ENCODE data around the gene PARD3B. TPM values are rescaled to one million over a fixed set of nuclear protein-coding genes. Genes with fewer than 3 reads are reported as not detected.

PARD3B gene
- total RNA-seq, 2 donors from 2014 or later: 14.7 to 25.0 TPM

- TF ChIP-seq POLR2AphosphoS5 (IDR thresholded peaks at IDR 0.05): no peak
- no peak for TF ChIP-seq POLR2A (IDR thresholded peaks at IDR 0.05)
- no peak for TF ChIP-seq CTCF (IDR thresholded peaks at IDR 0.05)
- H3K4me1 ChIP-seq (replicated peaks): no peaks in the 10 kb centered on the region
- no peak overlapping the region for H3K4me3 ChIP-seq
- DNase-seq (ENCODE audit: low spot score): no peak
- no peaks in the 10 kb centered on the region for H3K27me3 ChIP-seq (replicated peaks; ENCODE audit: insufficient read depth)
- no peaks in the 10 kb centered on the region for H3K9me3 ChIP-seq
- intact Hi-C loops (cut with DNase I): no loop called here
- no peaks in the 10 kb centered on the region for H3K36me3 ChIP-seq
- WGBS: 75% methylated on average over 6 of the region's 6 CpGs
- H3K27ac ChIP-seq: no peak overlapping the region
Measured at GRCh38 chr2:205496772-205497171, 951.5 kb downstream of the PARD3B start.

GRCh38 chr2:205499006-205499405 lies 953.7 kb downstream of the PARD3B start:
- no peaks in the 10 kb centered on the region for H3K9me3 ChIP-seq
- H3K27ac ChIP-seq: no peak overlapping the region
- no peaks in the 10 kb centered on the region for H3K36me3 ChIP-seq
- intact Hi-C loops (cut with DNase I): no loop called here
- no peak overlapping the region for H3K4me3 ChIP-seq
- WGBS: 67% methylated on average over 3 of the region's 3 CpGs
- no peak for TF ChIP-seq CTCF (IDR thresholded peaks at IDR 0.05)
- no peak for TF ChIP-seq POLR2A (IDR thresholded peaks at IDR 0.05)
- TF ChIP-seq POLR2AphosphoS5 (IDR thresholded peaks at IDR 0.05): no peak
- no peak for DNase-seq (ENCODE audit: low spot score)
- no peaks in the 10 kb centered on the region for H3K4me1 ChIP-seq (replicated peaks)
- H3K27me3 ChIP-seq (replicated peaks; ENCODE audit: insufficient read depth): no peaks in the 10 kb centered on the region

- TF ChIP-seq POLR2AphosphoS5 (IDR thresholded peaks at IDR 0.05) (no peak), POLR2A (IDR thresholded peaks at IDR 0.05) (no peak), CTCF (IDR thresholded peaks at IDR 0.05) (no peak)
- 81% methylated on average over 4 of the region's 4 CpGs for WGBS
- no peak for DNase-seq (ENCODE audit: low spot score)
- Histone ChIP-seq H3K9me3 (no peaks in the 10 kb centered on the region), H3K36me3 (no peaks in the 10 kb centered on the region), H3K4me1 (replicated peaks) (no peaks in the 10 kb centered on the region), H3K4me3 (no peak overlapping the region), H3K27me3 (replicated peaks; ENCODE audit: insufficient read depth) (no peaks in the 10 kb centered on the region), H3K27ac (no peak overlapping the region)
- intact Hi-C loops (cut with DNase I): no loop called here
Measured at GRCh38 chr2:205500065-205500464, 954.8 kb downstream of the PARD3B start.

- intact Hi-C loops (cut with DNase I): no loop called here
- no peak for DNase-seq (ENCODE audit: low spot score)
- Histone ChIP-seq H3K4me1 (replicated peaks) (no peaks in the 10 kb centered on the region), H3K4me3 (no peak overlapping the region), H3K36me3 (no peaks in the 10 kb centered on the region), H3K27ac (no peak overlapping the region), H3K27me3 (replicated peaks; ENCODE audit: insufficient read depth) (no peaks in the 10 kb centered on the region), H3K9me3 (no peaks in the 10 kb centered on the region)
- 93% methylated on average over 6 of the region's 6 CpGs for WGBS
- no peak for TF ChIP-seq POLR2A (IDR thresholded peaks at IDR 0.05)
- TF ChIP-seq POLR2AphosphoS5 (IDR thresholded peaks at IDR 0.05): no peak
- no peak for TF ChIP-seq CTCF (IDR thresholded peaks at IDR 0.05)
Measured at GRCh38 chr2:205500951-205501350, 955.7 kb downstream of the PARD3B start.

- 60% methylated on average over 7 of the region's 7 CpGs for WGBS
- no peak overlapping the region for H3K4me3 ChIP-seq
- H3K27ac ChIP-seq: no peak overlapping the region
- TF ChIP-seq POLR2AphosphoS5 (IDR thresholded peaks at IDR 0.05): no peak
- no peak for TF ChIP-seq CTCF (IDR thresholded peaks at IDR 0.05)
- no peak for TF ChIP-seq POLR2A (IDR thresholded peaks at IDR 0.05)
- H3K4me1 ChIP-seq (replicated peaks): no peaks in the 10 kb centered on the region
- no peaks in the 10 kb centered on the region for H3K27me3 ChIP-seq (replicated peaks; ENCODE audit: insufficient read depth)
- no peaks in the 10 kb centered on the region for H3K36me3 ChIP-seq
- intact Hi-C loops (cut with DNase I): no loop called here
- no peaks in the 10 kb centered on the region for H3K9me3 ChIP-seq
- no peak for DNase-seq (ENCODE audit: low spot score)
Measured at GRCh38 chr2:205501826-205502225, 956.6 kb downstream of the PARD3B start.

Data from prostate gland (tissue), 2 donors.